ENCODE measurements around the gene PRMT9. TPM values are rescaled to one million over a fixed set of nuclear protein-coding genes. Genes with fewer than 3 reads are reported as not detected.

PRMT9 gene
- total RNA-seq, 3 donors from 2014 or later (not counting 1 experiment from before 2014, with no cell fraction given) = 13.4 to 16.6 (median 13.7) TPM

GRCh38 chr4:147648656-147649055, 35.3 kb downstream of the PRMT9 start:
- Mint-ChIP-seq H3K27ac (peak overlapping the region; percentile 27 to 45), H3K27me3 (ENCODE audit: low read depth in 2 of 2) (no peaks in the 10 kb centered on the region), H3K4me3 (peak overlapping the region; percentile 45), H3K4me1 (peaks cover 46% of the 10 kb centered on the region in 2 donors), H3K9me3 (no peaks in the 10 kb centered on the region), H3K36me3 (no peaks in the 10 kb centered on the region)
- H3K27ac ChIP-seq (ENCODE audit: low read length) = no peak overlapping the region
- intact Hi-C loops (cut with micrococcal nuclease) = no loop called here
- no peaks in the 10 kb centered on the region for H3K27me3 ChIP-seq (ENCODE audit: control insufficient read depth, insufficient read depth, low read length)
- no peak for DNase-seq
- no peak for ATAC-seq
- no peaks in the 10 kb centered on the region for H3K9me3 ChIP-seq (ENCODE audit: control insufficient read depth, insufficient read depth, low read length)
- no peak overlapping the region for H3K4me3 ChIP-seq (ENCODE audit: low read length)
- H3K4me1 ChIP-seq (ENCODE audit: control insufficient read depth, insufficient read depth, low read length) = peaks cover 2% of the 10 kb centered on the region
- peaks cover 16% of the 10 kb centered on the region for H3K36me3 ChIP-seq (ENCODE audit: control insufficient read depth, insufficient read depth, low read length)
- no peak for TF ChIP-seq CTCF (IDR thresholded peaks at IDR 0.05)

- Histone ChIP-seq H3K36me3 (ENCODE audit: control insufficient read depth, insufficient read depth, low read length) (peaks cover 24% of the 10 kb centered on the region), H3K9me3 (ENCODE audit: control insufficient read depth, insufficient read depth, low read length) (no peaks in the 10 kb centered on the region), H3K27me3 (ENCODE audit: control insufficient read depth, insufficient read depth, low read length) (no peaks in the 10 kb centered on the region), H3K4me3 (ENCODE audit: low read length) (no peak overlapping the region), H3K4me1 (ENCODE audit: control insufficient read depth, insufficient read depth, low read length) (peaks cover 2% of the 10 kb centered on the region), H3K27ac (ENCODE audit: low read length) (no peak overlapping the region)
- Mint-ChIP-seq H3K27me3 (ENCODE audit: low read depth in 2 of 2) (no peaks in the 10 kb centered on the region), H3K27ac (no peak overlapping the region), H3K9me3 (no peaks in the 10 kb centered on the region), H3K4me1 (peaks cover 32 to 34% of the 10 kb centered on the region in 2 donors), H3K36me3 (no peaks in the 10 kb centered on the region), H3K4me3 (no peak overlapping the region)
- DNase-seq = no peak
- intact Hi-C loops (cut with micrococcal nuclease) = no loop called here
- no peak for ATAC-seq
- no peak for TF ChIP-seq CTCF (IDR thresholded peaks at IDR 0.05)
Measured at GRCh38 chr4:147645099-147645498, 38.9 kb downstream of the PRMT9 start.

GRCh38 chr4:147644471-147644870, 39.5 kb downstream of the PRMT9 start:
- DNase-seq (no peak), ATAC-seq (no peak)
- Mint-ChIP-seq H3K9me3 (no peaks in the 10 kb centered on the region), H3K4me3 (no peak overlapping the region), H3K27ac (no peak overlapping the region), H3K36me3 (no peaks in the 10 kb centered on the region), H3K4me1 (peaks cover 31 to 34% of the 10 kb centered on the region in 2 donors), H3K27me3 (ENCODE audit: low read depth in 2 of 2) (no peaks in the 10 kb centered on the region)
- 100% methylated on average over 2 of the region's 3 CpGs for WGBS (ENCODE audit: insufficient coverage)
- TF ChIP-seq CTCF (IDR thresholded peaks at IDR 0.05) = no peak
- Histone ChIP-seq H3K9me3 (ENCODE audit: control insufficient read depth, insufficient read depth, low read length) (no peaks in the 10 kb centered on the region), H3K4me1 (ENCODE audit: control insufficient read depth, insufficient read depth, low read length) (no peaks in the 10 kb centered on the region), H3K4me3 (ENCODE audit: low read length) (no peak overlapping the region), H3K36me3 (ENCODE audit: control insufficient read depth, insufficient read depth, low read length) (peaks cover 25% of the 10 kb centered on the region), H3K27ac (ENCODE audit: low read length) (no peak overlapping the region), H3K27me3 (ENCODE audit: control insufficient read depth, insufficient read depth, low read length) (no peaks in the 10 kb centered on the region)
- intact Hi-C loops (cut with micrococcal nuclease) = no loop called here

- Mint-ChIP-seq H3K36me3 (no peaks in the 10 kb centered on the region), H3K27ac (no peak overlapping the region), H3K4me3 (no peak overlapping the region), H3K27me3 (ENCODE audit: low read depth in 2 of 2) (no peaks in the 10 kb centered on the region), H3K9me3 (no peaks in the 10 kb centered on the region), H3K4me1 (peaks cover 29 to 34% of the 10 kb centered on the region in 2 donors)
- no peak overlapping the region for H3K4me3 ChIP-seq (ENCODE audit: low read length)
- ATAC-seq = no peak
- no peaks in the 10 kb centered on the region for H3K4me1 ChIP-seq (ENCODE audit: control insufficient read depth, insufficient read depth, low read length)
- no peaks in the 10 kb centered on the region for H3K9me3 ChIP-seq (ENCODE audit: control insufficient read depth, insufficient read depth, low read length)
- H3K27me3 ChIP-seq (ENCODE audit: control insufficient read depth, insufficient read depth, low read length) = no peaks in the 10 kb centered on the region
- TF ChIP-seq CTCF (IDR thresholded peaks at IDR 0.05) = no peak
- WGBS (ENCODE audit: insufficient coverage) = 100% methylated on average over 1 of the region's 1 CpG
- DNase-seq = no peak
- H3K36me3 ChIP-seq (ENCODE audit: control insufficient read depth, insufficient read depth, low read length) = peaks cover 23% of the 10 kb centered on the region
- H3K27ac ChIP-seq (ENCODE audit: low read length) = no peak overlapping the region
- intact Hi-C loops (cut with micrococcal nuclease) = no loop called here
Measured at GRCh38 chr4:147643616-147644015, 40.3 kb downstream of the PRMT9 start.

All from natural killer cell (primary cell).